GM12891 (cell line): Measurements from ENCODE around the gene EHMT1.
A peak's percentile ranks its signal among the peaks of the same experiment; 100 is the strongest.

ENCODE experiments used
- DNase-seq: peaks from one replicate; pipeline ENCODE4 v3.0.0; 2011; ENCODE audit warnings: low spot score; ENCODE audit not compliant: insufficient read length
- FAIRE-seq: peaks from 2 replicates; lab custom pipeline; 2011; peaks lifted over from hg19 to GRCh38; lab: Jason Lieb, UNC
- PAX5 ChIP-seq: IDR thresholded peaks from 2 replicates; pipeline ENCODE4 v1.6.1; 2011; ENCODE audit warnings: low read length, moderate library complexity, mild to moderate bottlenecking; ENCODE audit not compliant: insufficient read depth, severe bottlenecking
- POLR2A ChIP-seq: IDR thresholded peaks from 2 replicates; pipeline ENCODE4 v1.6.1; 2011; ENCODE audit warnings: low read depth, low read length, control low read depth
- POLR2AphosphoS5 ChIP-seq: IDR thresholded peaks from 2 replicates; pipeline ENCODE4 v1.6.1; 2011; ENCODE audit warnings: low read depth, low read length, control low read depth
- POU2F2 ChIP-seq: IDR thresholded peaks from 2 replicates; pipeline ENCODE4 v1.6.1; 2011; ENCODE audit warnings: low read depth, mild to moderate bottlenecking, control low read depth, low read length, moderate library complexity
- SPI1 ChIP-seq: IDR thresholded peaks from 2 replicates; pipeline ENCODE4 v1.6.1; 2011; ENCODE audit warnings: low read depth, low read length, control low read depth
- TAF1 ChIP-seq: IDR thresholded peaks from 2 replicates; pipeline ENCODE4 v1.6.1; 2011; ENCODE audit warnings: low read depth, low read length, control low read depth

The EHMT1 gene

DNA sequence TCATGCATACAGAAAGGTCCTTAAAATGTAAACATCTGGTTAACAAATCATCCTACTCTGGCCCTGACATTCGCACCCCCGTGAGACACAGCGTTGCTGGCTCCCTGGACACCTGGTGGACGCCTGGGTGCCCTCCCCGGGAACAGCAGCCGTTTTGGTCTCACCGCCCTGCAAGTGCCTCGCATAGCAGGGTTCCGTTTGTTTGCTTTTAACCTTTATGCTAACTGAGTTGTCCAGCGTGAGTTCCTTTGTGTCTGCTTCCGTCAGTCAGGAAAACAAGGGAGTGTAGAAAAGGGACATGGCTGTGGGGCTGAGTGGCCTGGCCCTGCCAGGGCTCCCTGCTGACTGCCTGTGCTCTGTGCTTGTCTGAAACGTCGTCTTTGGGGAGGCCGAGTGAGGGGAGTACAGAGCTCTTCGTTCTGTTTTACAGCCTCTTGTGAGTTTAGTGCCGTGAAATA is 166.9 kb downstream of the EHMT1 start:
- FAIRE-seq (no peak), DNase-seq (no peak)
- TF ChIP-seq POU2F2 (no peak), TAF1 (no peak), POLR2A (no peak), SPI1 (no peak), PAX5 (no peak), POLR2AphosphoS5 (no peak)

DNA sequence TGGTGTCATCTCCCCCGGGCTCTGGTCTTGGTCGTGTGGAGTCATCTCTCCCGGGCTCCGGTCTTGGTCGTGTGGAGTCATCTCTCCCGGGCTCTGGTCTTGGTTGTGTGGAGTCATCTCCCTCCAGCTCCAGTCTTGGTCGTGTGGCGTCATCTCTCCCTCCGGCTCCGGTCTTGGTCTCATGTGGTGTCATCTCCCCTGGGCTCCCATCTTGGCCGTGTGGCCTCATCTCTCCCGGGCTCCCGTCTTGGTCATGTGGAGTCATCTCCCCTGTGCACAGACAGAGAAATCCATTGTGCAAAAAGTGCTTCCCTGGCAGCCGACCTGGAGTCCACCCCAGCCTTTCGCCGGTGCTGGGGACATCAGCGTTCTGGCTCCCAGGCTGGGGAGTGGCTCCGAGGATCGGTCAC is 167.7 kb downstream of the EHMT1 start:
- TF ChIP-seq POLR2AphosphoS5 (0 out of 2 replicates have a peak, but pooled peaks have one; percentile 20), PAX5 (no peak)
- FAIRE-seq (no peak), DNase-seq (no peak)

- no peak for TF ChIP-seq SPI1
- no peak for TF ChIP-seq PAX5
- no peak for TF ChIP-seq POU2F2
- TF ChIP-seq POLR2A: no peak
- TF ChIP-seq POLR2AphosphoS5: no peak
- no peak for TF ChIP-seq TAF1
- FAIRE-seq (no peak), DNase-seq (no peak)
Measured at GRCh38 chr9:137787381-137787780, 168.6 kb downstream of the EHMT1 start.

- DNase-seq (no peak), FAIRE-seq (no peak)
- TF ChIP-seq POLR2AphosphoS5 (peak; percentile 26; the same call in 1 of the 2 replicates), POU2F2 (no peak), TAF1 (no peak), POLR2A (no peak)
Measured at GRCh38 chr9:137787786-137788505, 169.1 kb downstream of the EHMT1 start.

DNA sequence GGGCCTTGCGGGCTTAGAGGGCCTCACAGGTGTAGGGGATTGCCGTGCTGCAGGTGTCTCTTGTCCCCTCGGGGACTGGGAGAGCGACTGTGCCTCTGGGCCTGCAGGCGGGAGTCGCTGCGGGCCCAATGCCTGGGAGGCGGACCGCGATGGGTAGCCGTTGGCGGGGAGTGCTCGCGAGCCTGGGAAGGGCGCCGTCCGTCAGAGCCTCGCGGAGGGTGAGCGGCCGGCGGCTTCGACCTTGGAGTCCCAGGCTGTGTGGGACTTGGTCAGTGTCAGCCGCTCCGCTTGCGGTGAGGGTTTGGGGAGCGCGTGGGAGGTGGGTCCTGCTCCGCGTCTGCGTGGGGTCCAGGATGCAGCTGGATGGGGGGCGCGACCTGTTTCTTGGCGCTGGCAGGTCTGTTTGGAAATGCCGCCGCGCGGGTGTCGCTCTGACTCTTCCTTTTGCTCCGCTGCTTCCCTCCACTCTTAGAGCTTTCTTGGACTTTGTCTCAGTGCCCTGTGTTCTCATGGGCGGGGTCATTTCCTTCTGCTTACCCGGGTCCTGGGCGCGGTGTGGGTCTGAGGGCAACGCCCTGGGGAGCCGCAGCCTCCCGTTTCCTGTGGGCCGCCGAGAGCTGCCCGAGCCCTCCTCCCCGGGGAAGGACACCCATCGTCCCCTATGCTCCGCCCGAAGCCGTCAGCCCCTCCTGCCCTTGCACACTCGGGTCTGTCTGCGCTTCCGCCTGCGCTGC is 169.9 kb downstream of the EHMT1 start:
- TF ChIP-seq POLR2AphosphoS5 (no peak), SPI1 (no peak), POU2F2 (no peak), TAF1 (no peak), POLR2A (no peak), PAX5 (no peak)
- no peak for FAIRE-seq

GRCh38 chr9:137789295-137789895 is 170.6 kb downstream of the EHMT1 start:
- FAIRE-seq (no peak), DNase-seq (no peak)
- no peak for TF ChIP-seq PAX5
- no peak for TF ChIP-seq POLR2A
- no peak for TF ChIP-seq TAF1
- no peak for TF ChIP-seq SPI1
- TF ChIP-seq POLR2AphosphoS5: no peak
- no peak for TF ChIP-seq POU2F2

More for the DNA sequence above, 169.9 kb downstream of the EHMT1 start:
- DNase-seq: no peak

DNA sequence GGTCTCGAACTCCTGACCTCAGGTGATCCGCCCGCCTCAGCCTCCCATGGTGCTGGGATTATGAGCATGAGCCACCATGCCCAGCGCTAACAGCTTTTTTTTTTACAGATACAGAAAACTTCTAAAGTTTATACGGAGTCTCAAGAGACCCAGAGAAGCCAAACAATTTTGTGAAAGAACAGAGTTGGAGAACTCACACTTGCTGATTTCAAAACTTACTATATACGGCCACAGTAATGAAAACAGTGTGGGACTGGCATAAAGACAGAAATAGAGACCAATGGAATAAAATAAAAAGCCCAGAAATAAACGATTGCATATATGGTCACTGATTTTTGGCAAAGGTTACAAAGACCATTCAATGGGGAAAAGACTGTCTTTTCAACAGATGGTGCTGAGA is 173.1 kb downstream of the EHMT1 start:
- no peak for FAIRE-seq
- no peak for TF ChIP-seq POU2F2
- no peak for TF ChIP-seq SPI1

DNA sequence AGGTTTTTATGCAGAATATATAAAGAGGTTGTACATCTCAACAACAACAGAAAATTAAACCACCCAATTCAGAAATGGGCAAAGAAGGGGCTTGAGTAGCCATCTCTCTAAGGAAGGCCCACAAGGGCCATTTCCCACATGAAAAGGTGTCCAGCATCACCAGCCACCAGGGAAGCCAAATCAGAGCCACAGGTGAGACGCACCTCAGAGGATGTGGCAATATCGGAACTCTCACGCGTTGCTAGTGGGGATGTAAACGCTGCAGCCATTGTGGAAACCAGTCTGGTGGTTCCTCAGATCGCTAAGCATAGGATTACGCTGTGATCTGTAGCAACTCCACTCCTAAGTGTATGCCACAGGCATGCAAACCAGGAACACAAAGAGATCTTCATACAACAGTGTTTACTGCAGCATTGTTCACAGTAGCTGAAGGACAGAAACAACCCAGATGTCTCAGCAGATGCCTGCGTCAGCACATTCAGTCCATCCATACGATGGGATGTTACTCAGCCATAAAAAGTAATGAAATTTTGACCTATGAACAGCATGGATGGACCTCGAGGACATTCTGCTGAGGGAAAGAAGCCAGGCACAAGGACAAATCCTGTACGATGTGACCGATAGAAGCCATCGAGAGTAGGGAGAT is 174.5 kb downstream of the EHMT1 start:
- FAIRE-seq (no peak), DNase-seq (no peak)
- TF ChIP-seq POU2F2 (no peak), POLR2A (no peak), PAX5 (no peak), SPI1 (no peak), POLR2AphosphoS5 (no peak), TAF1 (no peak)

More for the DNA sequence above, 173.1 kb downstream of the EHMT1 start:
- DNase-seq: no peak

DNA sequence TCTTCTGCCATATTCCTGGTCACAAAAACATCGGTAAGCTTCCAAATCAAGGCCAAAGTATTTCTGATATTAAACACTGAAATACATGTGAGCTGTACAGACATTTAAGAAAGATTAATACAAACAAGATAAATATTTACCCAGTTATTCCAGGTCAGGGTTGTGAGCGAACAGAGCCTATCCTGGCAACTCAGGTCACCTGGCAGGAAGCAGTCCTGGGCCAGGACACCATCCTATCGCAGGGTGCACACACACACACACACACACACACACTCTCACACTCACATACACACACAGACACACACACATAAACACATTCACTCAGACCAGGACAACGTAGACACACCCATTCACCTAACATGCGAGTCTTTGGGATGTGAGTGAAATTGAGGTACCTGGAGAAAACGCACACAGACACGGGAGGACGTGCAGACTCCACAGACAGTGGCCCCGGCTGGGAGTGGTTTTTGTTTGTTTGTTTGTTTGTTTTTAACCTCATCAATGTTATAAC is 176.4 kb downstream of the EHMT1 start:
- FAIRE-seq (peak; percentile 35), DNase-seq (no peak)
- TF ChIP-seq PAX5: no peak
- no peak for TF ChIP-seq POLR2AphosphoS5
- no peak for TF ChIP-seq TAF1
- TF ChIP-seq POLR2A: no peak
- no peak for TF ChIP-seq SPI1
- TF ChIP-seq POU2F2: no peak
